ENCODE data around the gene ADNP2.

DNA sequence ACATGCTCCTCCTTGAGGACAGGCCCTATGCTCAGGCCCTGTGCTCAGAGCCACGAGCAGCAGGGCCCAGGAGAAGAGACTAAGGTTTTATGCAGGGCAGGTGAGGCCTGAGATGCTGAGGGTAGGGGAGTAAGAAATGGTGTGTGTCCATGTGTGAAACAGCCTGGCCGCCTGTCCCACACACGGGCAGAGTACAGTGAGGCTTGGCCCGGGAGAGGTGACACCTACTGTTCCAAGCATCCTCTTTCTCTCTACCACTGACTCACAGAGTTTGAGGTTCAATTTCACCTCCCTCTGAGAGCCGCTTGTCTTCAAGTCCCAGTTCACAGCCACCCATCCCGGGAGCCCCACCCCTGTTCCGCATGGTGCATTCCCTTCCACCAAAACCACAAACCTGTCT, 54.1 kb downstream of the ADNP2 start:
- TF ChIP-seq CTCF (conservative IDR thresholded peaks at IDR 0.05; ENCODE audit: low read length) = no peak
- TF ChIP-seq EZH2phosphoT487 (IDR thresholded peaks at IDR 0.05; ENCODE audit: borderline replicate concordance) = no peak
